HCT116 (cell line): ENCODE measurements around the gene TAS1R2. TPM values are rescaled to one million over a fixed set of nuclear protein-coding genes. Genes with fewer than 3 reads are reported as not detected.

Experiments used
- ATAC-seq: fragments of 200-7000 bp; cut with Tn5 transposase; 2 replicates; pipeline ENCODE4 v1.9.1; 2020; ENCODE audit warnings: mild to moderate bottlenecking, moderate library complexity
- BruUV-seq: library from RNA; stranded (reverse); fragments of 400-500 nt; replicated peaks from 2 replicates; lab custom pipeline; 2021; lab: Mats Ljungman, UMichigan
- CTCF ChIA-PET: fragments of 300-600 bp; sonication (Branson Sonifier 250); formaldehyde crosslinking; loops from one replicate; lab custom pipeline; 2021; ENCODE audit warnings: antibody characterized with exemption; lab: Charles Lee
- POLR2A ChIA-PET: fragments of 300-600, 350-600 bp; sonication (Branson Sonifier 250); formaldehyde crosslinking; loops from one replicate; lab custom pipeline; 2021; ENCODE audit warnings: antibody characterized with exemption; lab: Charles Lee
- RAD21 ChIA-PET, 2 experiments: fragments of 300-600 bp; sonication (Branson Sonifier 250); formaldehyde crosslinking; loops; one replicate each; lab custom pipeline; 2023; ENCODE audit warnings: low total read pairs in 2 of 2; ENCODE audit not compliant: uncharacterized antibody in 2 of 2, unreplicated experiment in 2 of 2, low non-redundant PET in 1 of 2; lab: Charles Lee
- DNase-seq: peaks from one replicate; pipeline ENCODE4 v3.0.0-alpha.2; 2010; ENCODE audit warnings: low read depth, low spot score
- H2AFZ ChIP-seq: fragments of 200-600 bp; shearing (Covaris generic), sonication (generic); 2 replicates; pipeline ENCODE4 v1.6.1; 2017; ENCODE audit warnings: low read depth, mixed run types, mixed read lengths, antibody characterized with exemption, low read length; ENCODE audit not compliant: poor library complexity, severe bottlenecking
- H3K27ac ChIP-seq: 2 replicates; pipeline ENCODE4 v1.5.1; 2012; ENCODE audit warnings: low read depth, low read length
- H3K27me3 ChIP-seq: fragments of 200-600 bp; sonication (generic); 2 replicates; pipeline ENCODE4 v1.6.1; 2016; ENCODE audit warnings: mixed run types, low read length, mixed read lengths; ENCODE audit not compliant: insufficient read depth
- H3K36me3 ChIP-seq, 2 experiments: fragments of 200-500 bp in 1 of 2; fragments of 200-600 bp in 1 of 2; sonication (Bioruptor generic) in 1 of 2; sonication (generic) in 1 of 2; 2 replicates each; pipeline versions ENCODE4 v1.5.1 to v1.6.1; 2014 to 2016; ENCODE audit warnings: low read length in 2 of 2, inconsistent platforms in 1 of 2, mixed read lengths in 1 of 2, mixed run types in 1 of 2; ENCODE audit not compliant: insufficient read depth in 2 of 2, control insufficient read depth in 1 of 2
- H3K4me1 ChIP-seq, 2 experiments: fragments of 200-600 bp in 1 of 2; sonication (generic) in 1 of 2; 2 replicates each; pipeline versions ENCODE4 v1.5.1 to v1.6.1; 2012 to 2017; ENCODE audit warnings: low read length in 2 of 2, inconsistent platforms in 1 of 2, mild to moderate bottlenecking in 1 of 2, mixed read lengths in 1 of 2, mixed run types in 1 of 2, moderate library complexity in 1 of 2; ENCODE audit not compliant: insufficient read depth in 2 of 2, control insufficient read depth in 1 of 2
- H3K4me2 ChIP-seq: fragments of 200-600 bp; sonication (generic); 2 replicates; pipeline ENCODE4 v1.6.1; 2017; ENCODE audit warnings: mixed run types, low read length, mixed read lengths
- H3K4me3 ChIP-seq, 2 experiments: fragments of 200-600 bp in 1 of 2; sonication (generic) in 1 of 2; replicated peaks in 1 of 2; 2 replicates each; pipeline ENCODE4 v1.5.1; 2011 to 2016; ENCODE audit warnings: low read length in 2 of 2, control low read depth in 1 of 2, low read depth in 1 of 2, mild to moderate bottlenecking in 1 of 2, mixed read lengths in 1 of 2, mixed run types in 1 of 2
- H3K79me2 ChIP-seq: fragments of 200-600 bp; sonication (generic); 2 replicates; pipeline ENCODE4 v1.6.1; 2017; ENCODE audit warnings: mild to moderate bottlenecking, mixed run types, low read length, moderate library complexity, mixed read lengths; ENCODE audit not compliant: insufficient read depth
- H3K9ac ChIP-seq: fragments of 200-600 bp; sonication (generic); 2 replicates; pipeline ENCODE4 v1.6.1; 2016; ENCODE audit warnings: low read length, mixed read lengths
- H3K9me2 ChIP-seq: fragments of 200-600 bp; sonication (generic), shearing (Covaris generic); 2 replicates; pipeline ENCODE4 v1.6.1; 2017; ENCODE audit warnings: mixed run types, mild to moderate bottlenecking, moderate library complexity; ENCODE audit not compliant: insufficient read depth
- H3K9me3 ChIP-seq, 2 experiments: fragments of 200-500 bp in 1 of 2; fragments of 200-600 bp in 1 of 2; sonication (Bioruptor generic) in 1 of 2; sonication (generic) in 1 of 2; 2 replicates each; pipeline ENCODE4 v1.6.1; 2014 to 2017; ENCODE audit warnings: low read length in 2 of 2, mixed read lengths in 2 of 2, inconsistent platforms in 1 of 2, low read depth in 1 of 2, mild to moderate bottlenecking in 1 of 2, mixed run types in 1 of 2, moderate library complexity in 1 of 2; ENCODE audit not compliant: control insufficient read depth in 1 of 2, insufficient read depth in 1 of 2
- H4K20me1 ChIP-seq: fragments of 200-600 bp; sonication (generic), shearing (Covaris generic); 2 replicates; pipeline ENCODE4 v1.6.1; 2017; ENCODE audit warnings: mixed run types, mild to moderate bottlenecking, moderate library complexity; ENCODE audit not compliant: insufficient read depth
- CBX3 ChIP-seq: IDR thresholded peaks from 2 replicates; pipeline ENCODE4 v1.6.1; 2012; ENCODE audit warnings: low read depth
- CEBPB ChIP-seq: IDR thresholded peaks from 2 replicates; pipeline ENCODE4 v1.6.1; 2012; ENCODE audit warnings: low read depth
- EGR1 ChIP-seq: IDR thresholded peaks from 2 replicates; pipeline ENCODE4 v1.6.1; 2012; ENCODE audit warnings: low read depth
- ELF1 ChIP-seq: IDR thresholded peaks from 2 replicates; pipeline ENCODE4 v1.6.1; 2012; ENCODE audit warnings: low read depth, borderline replicate concordance
- EZH2 ChIP-seq: fragments of 200-600 bp; sonication (generic); IDR thresholded peaks from 2 replicates; pipeline ENCODE4 v1.6.1; 2017; ENCODE audit warnings: antibody characterized with exemption, mixed run types
- EZH2phosphoT487 ChIP-seq: fragments of 200-600 bp; IDR thresholded peaks from 2 replicates; pipeline ENCODE4 v1.6.1; 2018; ENCODE audit warnings: antibody characterized with exemption, borderline replicate concordance
- FOSL1 ChIP-seq: IDR thresholded peaks from 2 replicates; pipeline ENCODE4 v1.6.1; 2012; ENCODE audit warnings: low read depth
- JUND ChIP-seq: IDR thresholded peaks from 2 replicates; pipeline ENCODE4 v1.6.1; 2012
- POLR2A ChIP-seq: IDR thresholded peaks from 2 replicates; pipeline ENCODE4 v1.7.0; 2011; ENCODE audit warnings: borderline replicate concordance; ENCODE audit not compliant: insufficient read depth, insufficient read length; ENCODE audit errors: extremely low read depth
- POLR2AphosphoS5 ChIP-seq: IDR thresholded peaks from 2 replicates; pipeline ENCODE4 v1.6.1; 2011; ENCODE audit warnings: mild to moderate bottlenecking, low read depth, low read length, moderate library complexity
- SIN3A ChIP-seq: IDR thresholded peaks from 2 replicates; pipeline ENCODE4 v1.6.1; 2012; ENCODE audit warnings: low read depth
- SRF ChIP-seq: IDR thresholded peaks from 2 replicates; pipeline ENCODE4 v1.6.1; 2012; ENCODE audit warnings: low read depth
- YY1 ChIP-seq: IDR thresholded peaks from 2 replicates; pipeline ENCODE4 v1.6.1; 2011; ENCODE audit warnings: low read length, low read depth, moderate library complexity, mild to moderate bottlenecking; ENCODE audit not compliant: insufficient replicate concordance; ENCODE audit errors: extremely low read depth
- ZFX ChIP-seq: fragments of 450-650 bp; IDR thresholded peaks from 2 replicates; pipeline ENCODE4 v1.6.1; 2017
- intact Hi-C: fragments of 100-400 bp; cut with micrococcal nuclease; formaldehyde crosslinking; loops from 2 replicates; pipeline ENCODE4 v1.10.0; 2022
- total RNA-seq: library from RNA; stranded (reverse); gene quantifications from one replicate; pipeline ENCODE4 v1.2.1, GENCODE V29; 2021; ENCODE audit not compliant: unreplicated experiment
- TF ChIP-seq, protein P1 (sequence below), 3 experiments: fragments of 200-600 bp in 1 of 3; sonication (generic) in 1 of 3; IDR thresholded peaks in 2 of 3; conservative IDR thresholded peaks in 1 of 3; 2 replicates each; pipeline ENCODE4 v1.5.1; 2012 to 2017; ENCODE audit warnings: low read depth in 2 of 3, low read length in 2 of 3, antibody characterized with exemption in 1 of 3, borderline replicate concordance in 1 of 3, control low read depth in 1 of 3, mild to moderate bottlenecking in 1 of 3, mixed read lengths in 1 of 3, mixed run types in 1 of 3, moderate library complexity in 1 of 3; ENCODE audit not compliant: insufficient read depth in 1 of 3
- TF ChIP-seq, protein P2 (sequence below): IDR thresholded peaks from 2 replicates; pipeline ENCODE4 v1.6.1; 2012
- TF ChIP-seq, protein P3 (sequence below): IDR thresholded peaks from 2 replicates; pipeline ENCODE4 v1.6.1; 2012; ENCODE audit warnings: low read depth
- TF ChIP-seq, protein P4 (sequence below): IDR thresholded peaks from 2 replicates; pipeline ENCODE4 v1.6.1; 2012

The TAS1R2 gene
- total RNA-seq, 1 experiment from 2014 or later, result not detected

DNA sequence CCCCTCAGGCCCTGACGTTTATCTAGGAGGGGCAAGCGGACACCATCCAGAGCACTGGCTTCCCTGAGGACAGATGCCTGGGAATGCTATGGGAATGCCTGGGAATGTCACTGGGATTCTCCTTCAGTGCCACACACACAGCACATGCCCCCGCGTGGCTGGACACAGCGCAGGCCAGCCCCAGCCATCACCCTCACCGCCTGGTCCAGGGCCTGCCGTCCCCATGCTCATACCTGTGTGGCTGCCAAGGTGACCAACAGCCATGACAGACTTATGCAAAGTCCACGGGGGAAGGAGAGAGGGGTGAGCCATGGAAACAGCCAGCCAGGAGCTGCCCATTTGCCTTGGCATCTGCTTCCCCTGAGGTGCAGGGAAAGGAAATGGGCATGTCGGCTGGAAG is 5.7 kb upstream of the TAS1R2 start:
- TF ChIP-seq SIN3A, result no peak
- TF ChIP-seq POLR2A, result no peak
- no peak for TF ChIP-seq ZFX
- TF ChIP-seq JUND, result no peak
- no peak for TF ChIP-seq FOSL1
- TF ChIP-seq, protein P1, sequence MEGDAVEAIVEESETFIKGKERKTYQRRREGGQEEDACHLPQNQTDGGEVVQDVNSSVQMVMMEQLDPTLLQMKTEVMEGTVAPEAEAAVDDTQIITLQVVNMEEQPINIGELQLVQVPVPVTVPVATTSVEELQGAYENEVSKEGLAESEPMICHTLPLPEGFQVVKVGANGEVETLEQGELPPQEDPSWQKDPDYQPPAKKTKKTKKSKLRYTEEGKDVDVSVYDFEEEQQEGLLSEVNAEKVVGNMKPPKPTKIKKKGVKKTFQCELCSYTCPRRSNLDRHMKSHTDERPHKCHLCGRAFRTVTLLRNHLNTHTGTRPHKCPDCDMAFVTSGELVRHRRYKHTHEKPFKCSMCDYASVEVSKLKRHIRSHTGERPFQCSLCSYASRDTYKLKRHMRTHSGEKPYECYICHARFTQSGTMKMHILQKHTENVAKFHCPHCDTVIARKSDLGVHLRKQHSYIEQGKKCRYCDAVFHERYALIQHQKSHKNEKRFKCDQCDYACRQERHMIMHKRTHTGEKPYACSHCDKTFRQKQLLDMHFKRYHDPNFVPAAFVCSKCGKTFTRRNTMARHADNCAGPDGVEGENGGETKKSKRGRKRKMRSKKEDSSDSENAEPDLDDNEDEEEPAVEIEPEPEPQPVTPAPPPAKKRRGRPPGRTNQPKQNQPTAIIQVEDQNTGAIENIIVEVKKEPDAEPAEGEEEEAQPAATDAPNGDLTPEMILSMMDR (IDR thresholded peaks at IDR 0.05 in 2 of 3, conservative IDR thresholded peaks at IDR 0.05 in 1 of 3; ENCODE audit: borderline replicate concordance in 1 of 3, insufficient read depth in 1 of 3, low read depth in 2 of 3, low read length in 2 of 3), result no peak
- TF ChIP-seq EZH2, result no peak
- TF ChIP-seq ELF1, result no peak
- no peak for TF ChIP-seq EGR1
- TF ChIP-seq, protein P2, sequence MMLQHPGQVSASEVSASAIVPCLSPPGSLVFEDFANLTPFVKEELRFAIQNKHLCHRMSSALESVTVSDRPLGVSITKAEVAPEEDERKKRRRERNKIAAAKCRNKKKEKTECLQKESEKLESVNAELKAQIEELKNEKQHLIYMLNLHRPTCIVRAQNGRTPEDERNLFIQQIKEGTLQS, result no peak
- no peak for TF ChIP-seq SRF
- TF ChIP-seq CEBPB, result no peak
- no peak for TF ChIP-seq EZH2phosphoT487
- TF ChIP-seq, protein P3, sequence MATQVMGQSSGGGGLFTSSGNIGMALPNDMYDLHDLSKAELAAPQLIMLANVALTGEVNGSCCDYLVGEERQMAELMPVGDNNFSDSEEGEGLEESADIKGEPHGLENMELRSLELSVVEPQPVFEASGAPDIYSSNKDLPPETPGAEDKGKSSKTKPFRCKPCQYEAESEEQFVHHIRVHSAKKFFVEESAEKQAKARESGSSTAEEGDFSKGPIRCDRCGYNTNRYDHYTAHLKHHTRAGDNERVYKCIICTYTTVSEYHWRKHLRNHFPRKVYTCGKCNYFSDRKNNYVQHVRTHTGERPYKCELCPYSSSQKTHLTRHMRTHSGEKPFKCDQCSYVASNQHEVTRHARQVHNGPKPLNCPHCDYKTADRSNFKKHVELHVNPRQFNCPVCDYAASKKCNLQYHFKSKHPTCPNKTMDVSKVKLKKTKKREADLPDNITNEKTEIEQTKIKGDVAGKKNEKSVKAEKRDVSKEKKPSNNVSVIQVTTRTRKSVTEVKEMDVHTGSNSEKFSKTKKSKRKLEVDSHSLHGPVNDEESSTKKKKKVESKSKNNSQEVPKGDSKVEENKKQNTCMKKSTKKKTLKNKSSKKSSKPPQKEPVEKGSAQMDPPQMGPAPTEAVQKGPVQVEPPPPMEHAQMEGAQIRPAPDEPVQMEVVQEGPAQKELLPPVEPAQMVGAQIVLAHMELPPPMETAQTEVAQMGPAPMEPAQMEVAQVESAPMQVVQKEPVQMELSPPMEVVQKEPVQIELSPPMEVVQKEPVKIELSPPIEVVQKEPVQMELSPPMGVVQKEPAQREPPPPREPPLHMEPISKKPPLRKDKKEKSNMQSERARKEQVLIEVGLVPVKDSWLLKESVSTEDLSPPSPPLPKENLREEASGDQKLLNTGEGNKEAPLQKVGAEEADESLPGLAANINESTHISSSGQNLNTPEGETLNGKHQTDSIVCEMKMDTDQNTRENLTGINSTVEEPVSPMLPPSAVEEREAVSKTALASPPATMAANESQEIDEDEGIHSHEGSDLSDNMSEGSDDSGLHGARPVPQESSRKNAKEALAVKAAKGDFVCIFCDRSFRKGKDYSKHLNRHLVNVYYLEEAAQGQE, result no peak
- no peak for TF ChIP-seq CBX3
- no peak for TF ChIP-seq YY1
- TF ChIP-seq, protein P4, sequence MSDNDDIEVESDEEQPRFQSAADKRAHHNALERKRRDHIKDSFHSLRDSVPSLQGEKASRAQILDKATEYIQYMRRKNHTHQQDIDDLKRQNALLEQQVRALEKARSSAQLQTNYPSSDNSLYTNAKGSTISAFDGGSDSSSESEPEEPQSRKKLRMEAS, result no peak
- no peak for TF ChIP-seq POLR2AphosphoS5
- Histone ChIP-seq H3K9ac (no peak overlapping the region), H2AFZ (no peak overlapping the region), H3K79me2 (no peaks in the 10 kb centered on the region), H3K9me3 (no peaks in the 10 kb centered on the region), H3K4me3 (no peak overlapping the region), H3K4me1 (no peaks in the 10 kb centered on the region), H3K27me3 (0 out of 2 replicates have a peak, but pooled peaks cover 3% of the 10 kb centered on the region), H3K4me2 (no peak overlapping the region), H3K36me3 (no peaks in the 10 kb centered on the region), H3K27ac (no peak overlapping the region), H4K20me1 (no peaks in the 10 kb centered on the region), H3K9me2 (no peaks in the 10 kb centered on the region)
- intact Hi-C loops, result no loop called here
- ATAC-seq (no peak), DNase-seq (no peak)
- ChIA-PET RAD21 (interaction anchor here in 1 of 2 experiments (0.6 kb wide), 1 partner anchor 43 kb away, joined by 3 read pairs; no protein-coding TSS in a partner anchor), POLR2A (no interaction called here), CTCF (no interaction called here)
- no TSS peak for BruUV-seq
